ENCODE measurements around the gene PRPS1. TPM values are rescaled to one million over a fixed set of nuclear protein-coding genes. Genes with fewer than 3 reads are reported as not detected.
"Not testable (repeated sequence)": the region's sequence is repeated elsewhere in the genome, so short reads cannot be mapped to it uniquely, and the experiment has no call there.

Gene PRPS1
- total RNA-seq, 1 donor from 2014 or later: 11.8 TPM

DNA sequence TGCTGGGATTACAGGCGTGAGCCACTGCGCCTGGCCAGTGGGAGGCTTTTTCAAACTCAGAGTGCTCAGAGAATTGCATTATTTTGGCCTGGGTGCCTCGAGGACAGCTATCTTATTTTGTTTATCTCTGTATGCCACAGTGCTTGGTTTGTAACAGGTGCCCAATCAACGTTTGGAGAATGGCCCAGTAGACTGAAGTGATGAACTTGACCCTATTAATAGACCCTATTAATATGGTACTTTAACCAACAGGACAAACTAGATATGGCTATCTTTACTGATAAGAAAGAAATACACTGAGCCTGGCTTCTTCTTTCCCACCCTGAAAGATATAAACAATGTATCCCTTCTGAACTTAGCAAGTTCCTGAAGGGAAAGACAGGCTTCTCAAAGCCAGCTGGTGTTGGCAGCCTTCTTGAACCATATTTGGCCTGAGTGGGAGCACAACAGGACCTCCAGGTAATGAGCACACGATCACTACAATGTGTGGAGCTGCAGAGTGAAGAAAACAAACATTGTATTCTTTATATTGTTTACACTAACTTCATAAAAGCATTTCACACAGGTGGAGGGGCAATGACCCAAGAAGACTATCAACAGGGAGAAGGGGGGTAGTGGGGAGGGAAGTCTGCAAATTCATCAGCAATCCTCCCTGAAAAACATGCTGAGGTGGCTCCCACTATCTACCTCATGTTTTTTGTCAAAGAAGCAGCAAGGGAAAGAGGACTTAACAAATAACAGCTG is 41.7 kb downstream of the PRPS1 start:
- H3K27me3 ChIP-seq (ENCODE audit: control insufficient read depth, insufficient read depth, low read length): no peaks in the 10 kb centered on the region
- no peak for DNase-seq (ENCODE audit: low read depth)
- FAIRE-seq: no peak
- H3K4me3 ChIP-seq (ENCODE audit: low read depth, low read length): no peak overlapping the region
- no peaks in the 10 kb centered on the region for H3K36me3 ChIP-seq (ENCODE audit: control insufficient read depth, insufficient read depth, low read length)
- TF ChIP-seq CTCF (IDR thresholded peaks at IDR 0.05; ENCODE audit: insufficient read depth, low read length, severe bottlenecking): no peak

DNA sequence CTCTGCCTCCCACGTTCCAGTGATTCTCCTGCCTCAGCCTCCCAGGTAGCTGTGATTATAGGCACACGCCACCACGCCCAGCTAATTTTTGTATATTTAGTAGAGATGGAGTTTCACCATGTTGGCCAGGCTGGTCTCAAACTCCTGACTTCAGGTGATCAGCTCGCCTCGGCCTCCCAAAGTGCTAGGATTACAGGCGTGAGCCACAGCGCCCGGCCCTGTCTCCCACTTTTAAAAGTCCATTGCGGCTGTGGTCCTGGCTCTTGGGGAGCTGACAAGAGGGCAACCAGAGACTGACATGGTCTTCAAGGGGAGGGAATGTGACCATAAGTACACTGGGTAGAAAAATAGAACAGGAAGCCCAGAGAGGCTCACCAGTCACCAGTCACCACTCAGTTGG is 42.9 kb downstream of the PRPS1 start:
- not testable (repeated sequence) for H3K4me3 ChIP-seq (ENCODE audit: low read depth, low read length); FAIRE-seq; H3K36me3 ChIP-seq (ENCODE audit: control insufficient read depth, insufficient read depth, low read length); DNase-seq (ENCODE audit: low read depth); H3K27me3 ChIP-seq (ENCODE audit: control insufficient read depth, insufficient read depth, low read length)

DNA sequence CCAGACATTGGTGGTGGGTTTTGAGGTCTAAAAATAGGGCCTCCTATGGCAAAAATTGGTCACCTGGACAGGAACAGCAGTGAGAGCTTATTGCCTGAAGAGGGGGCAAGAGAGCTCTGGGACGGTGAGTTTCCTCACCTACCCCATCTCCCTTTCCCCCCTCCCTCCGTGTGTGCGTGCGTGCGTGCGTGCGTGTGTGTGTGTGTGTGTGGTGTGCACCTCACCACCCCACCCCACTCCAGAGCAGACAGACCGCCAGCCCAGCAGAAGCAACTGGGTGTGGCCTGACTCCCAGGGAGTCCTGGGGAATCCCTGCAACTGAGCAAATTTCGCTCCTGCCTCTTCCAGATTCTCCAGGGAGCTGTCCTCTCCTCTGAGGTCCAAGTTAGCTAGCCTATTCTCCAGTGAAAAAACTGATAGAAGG is 44.7 kb downstream of the PRPS1 start:
- Histone ChIP-seq H3K4me3 (ENCODE audit: low read depth, low read length) (no peak overlapping the region), H3K36me3 (ENCODE audit: control insufficient read depth, insufficient read depth, low read length) (no peaks in the 10 kb centered on the region), H3K27me3 (ENCODE audit: control insufficient read depth, insufficient read depth, low read length) (no peaks in the 10 kb centered on the region)
- peak; percentile 84 for TF ChIP-seq CTCF (IDR thresholded peaks at IDR 0.05; ENCODE audit: insufficient read depth, low read length, severe bottlenecking)
- DNase-seq (ENCODE audit: low read depth) (peak; percentile 65), FAIRE-seq (no peak)

- no peak for TF ChIP-seq CTCF (IDR thresholded peaks at IDR 0.05; ENCODE audit: insufficient read depth, low read length, severe bottlenecking)
- DNase-seq (ENCODE audit: low read depth) (no peak), FAIRE-seq (no peak)
- no peaks in the 10 kb centered on the region for H3K27me3 ChIP-seq (ENCODE audit: control insufficient read depth, insufficient read depth, low read length)
- H3K36me3 ChIP-seq (ENCODE audit: control insufficient read depth, insufficient read depth, low read length): no peaks in the 10 kb centered on the region
- H3K4me3 ChIP-seq (ENCODE audit: low read depth, low read length): no peak overlapping the region
Observed at GRCh38 chrX:107673431-107673830, 45.1 kb downstream of the PRPS1 start.

DNA sequence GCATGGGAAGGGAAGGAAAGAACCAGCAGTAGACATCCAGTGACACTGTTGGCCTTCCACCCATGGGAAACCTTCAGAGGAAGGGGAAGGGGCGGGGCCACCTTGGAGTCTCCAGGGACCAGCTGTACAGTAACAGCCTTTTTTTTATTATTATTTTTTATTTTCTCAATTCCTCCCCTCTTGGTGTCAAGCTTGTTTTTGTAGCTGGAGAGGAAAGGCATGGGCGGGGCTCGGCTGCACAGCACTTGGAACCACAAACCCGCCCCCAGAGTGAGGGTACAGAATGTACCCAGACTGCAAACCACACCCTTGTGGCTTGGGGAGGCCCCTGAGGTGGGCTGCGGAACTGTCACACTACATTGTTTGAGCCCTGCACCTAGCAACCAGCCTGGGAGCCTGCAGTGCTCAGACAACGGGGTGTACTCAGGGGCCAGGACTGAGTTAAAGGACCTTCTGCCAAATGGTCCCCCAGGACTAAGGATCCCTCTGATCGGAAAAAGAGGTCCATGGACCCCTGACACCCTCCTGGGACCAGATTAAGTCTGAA is 45.7 kb downstream of the PRPS1 start:
- Histone ChIP-seq H3K4me3 (ENCODE audit: low read depth, low read length) (no peak overlapping the region), H3K27me3 (ENCODE audit: control insufficient read depth, insufficient read depth, low read length) (no peaks in the 10 kb centered on the region), H3K36me3 (ENCODE audit: control insufficient read depth, insufficient read depth, low read length) (no peaks in the 10 kb centered on the region)
- no peak for TF ChIP-seq CTCF (IDR thresholded peaks at IDR 0.05; ENCODE audit: insufficient read depth, low read length, severe bottlenecking)
- FAIRE-seq (no peak), DNase-seq (ENCODE audit: low read depth) (peak; percentile 49)

GRCh38 chrX:107674480-107675364 is 46.4 kb downstream of the PRPS1 start:
- Histone ChIP-seq H3K4me3 (ENCODE audit: low read depth, low read length) (no peak overlapping the region), H3K27me3 (ENCODE audit: control insufficient read depth, insufficient read depth, low read length) (no peaks in the 10 kb centered on the region), H3K36me3 (ENCODE audit: control insufficient read depth, insufficient read depth, low read length) (no peaks in the 10 kb centered on the region)
- no peak for TF ChIP-seq CTCF (IDR thresholded peaks at IDR 0.05; ENCODE audit: insufficient read depth, low read length, severe bottlenecking)
- FAIRE-seq (no peak), DNase-seq (ENCODE audit: low read depth) (peak; percentile 54)

Data from bronchial epithelial cell (primary cell).